Upper lobe of right lung (tissue), 1 donor: ENCODE data around the gene TMX1. TPM values are rescaled to one million over a fixed set of nuclear protein-coding genes. Genes with fewer than 3 reads are reported as not detected.

ENCODE experiments used
- ATAC-seq: fragments of 200-7000 bp; cut with Tn5 transposase; one replicate; pipeline ENCODE4 v1.9.1; 2020; ENCODE audit warnings: mild to moderate bottlenecking, moderate library complexity
- DNase-seq: peaks from one replicate; pipeline ENCODE4 v3.0.0-alpha.2; 2020
- H3K27ac ChIP-seq: fragments of 200-600 bp; one replicate; pipeline ENCODE4 v1.8.0; 2022
- H3K27me3 ChIP-seq: fragments of 200-600 bp; one replicate; pipeline ENCODE4 v1.8.0; 2022; ENCODE audit warnings: mild to moderate bottlenecking
- H3K36me3 ChIP-seq: fragments of 200-600 bp; one replicate; pipeline ENCODE4 v1.8.0; 2022
- H3K4me1 ChIP-seq: fragments of 200-600 bp; one replicate; pipeline ENCODE4 v1.8.0; 2022
- H3K4me3 ChIP-seq: fragments of 200-600 bp; one replicate; pipeline ENCODE4 v1.8.0; 2022; ENCODE audit warnings: mild to moderate bottlenecking
- H3K9me3 ChIP-seq: fragments of 200-600 bp; one replicate; pipeline ENCODE4 v1.8.0; 2022
- intact Hi-C: fragments of 100-400 bp; cut with DNase I; formaldehyde crosslinking; loops from one replicate; pipeline ENCODE4 v1.11.0; 2022
- total RNA-seq: library from RNA; stranded (reverse); fragmentation: NEBNext Ultra II Directional; extraction: Animal tissue kit (Norgen Biotek cat#: 25700); gene quantifications from one replicate; pipeline ENCODE4 v1.2.1, GENCODE V29; 2021
- TF ChIP-seq, protein P1 (sequence below): fragments of 200-600 bp; IDR thresholded peaks from one replicate; pipeline ENCODE4 v1.8.0; 2022; ENCODE audit warnings: antibody characterized with exemption
- donor health status: DM: no; HTN: yes; CAD: no; lungs with severe emphysema.

TMX1 gene
- total RNA-seq, 1 donor from 2014 or later, result 31.8 TPM

GRCh38 chr14:51304438-51304837 lies 64.4 kb downstream of the TMX1 start:
- Histone ChIP-seq H3K27ac (no peak overlapping the region), H3K4me3 (no peak overlapping the region), H3K27me3 (no peaks in the 10 kb centered on the region), H3K9me3 (no peaks in the 10 kb centered on the region), H3K36me3 (no peaks in the 10 kb centered on the region), H3K4me1 (peaks cover 3% of the 10 kb centered on the region)
- TF ChIP-seq, protein P1, sequence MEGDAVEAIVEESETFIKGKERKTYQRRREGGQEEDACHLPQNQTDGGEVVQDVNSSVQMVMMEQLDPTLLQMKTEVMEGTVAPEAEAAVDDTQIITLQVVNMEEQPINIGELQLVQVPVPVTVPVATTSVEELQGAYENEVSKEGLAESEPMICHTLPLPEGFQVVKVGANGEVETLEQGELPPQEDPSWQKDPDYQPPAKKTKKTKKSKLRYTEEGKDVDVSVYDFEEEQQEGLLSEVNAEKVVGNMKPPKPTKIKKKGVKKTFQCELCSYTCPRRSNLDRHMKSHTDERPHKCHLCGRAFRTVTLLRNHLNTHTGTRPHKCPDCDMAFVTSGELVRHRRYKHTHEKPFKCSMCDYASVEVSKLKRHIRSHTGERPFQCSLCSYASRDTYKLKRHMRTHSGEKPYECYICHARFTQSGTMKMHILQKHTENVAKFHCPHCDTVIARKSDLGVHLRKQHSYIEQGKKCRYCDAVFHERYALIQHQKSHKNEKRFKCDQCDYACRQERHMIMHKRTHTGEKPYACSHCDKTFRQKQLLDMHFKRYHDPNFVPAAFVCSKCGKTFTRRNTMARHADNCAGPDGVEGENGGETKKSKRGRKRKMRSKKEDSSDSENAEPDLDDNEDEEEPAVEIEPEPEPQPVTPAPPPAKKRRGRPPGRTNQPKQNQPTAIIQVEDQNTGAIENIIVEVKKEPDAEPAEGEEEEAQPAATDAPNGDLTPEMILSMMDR, result no peak
- ATAC-seq (no peak), DNase-seq (no peak)
- intact Hi-C loops, result no loop called here

DNA sequence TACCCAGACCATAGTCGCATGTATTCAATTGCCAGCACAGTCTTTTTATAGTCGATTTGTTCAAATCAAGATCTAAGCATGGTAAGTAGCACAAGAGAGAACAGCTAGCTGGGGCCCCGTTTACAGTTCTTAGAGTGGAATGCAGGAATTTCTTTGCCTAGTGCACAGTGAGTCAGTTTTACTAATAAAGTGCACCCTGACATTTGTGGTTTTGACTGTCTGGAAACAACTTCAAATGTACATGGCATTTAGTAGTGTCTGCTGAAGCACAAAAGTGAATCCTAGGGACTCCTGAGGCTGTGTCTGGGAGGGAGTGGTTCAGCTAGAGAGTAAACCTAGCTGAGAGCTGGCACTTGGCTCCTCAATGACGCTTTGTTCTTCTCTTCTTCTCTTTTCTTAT lies 64.9 kb downstream of the TMX1 start:
- TF ChIP-seq, protein P1, result no peak
- Histone ChIP-seq H3K9me3 (no peaks in the 10 kb centered on the region), H3K27me3 (no peaks in the 10 kb centered on the region), H3K4me3 (no peak overlapping the region), H3K27ac (no peak overlapping the region), H3K4me1 (peaks cover 3% of the 10 kb centered on the region), H3K36me3 (no peaks in the 10 kb centered on the region)
- intact Hi-C loops, result no loop called here
- no peak for ATAC-seq
- no peak for DNase-seq

DNA sequence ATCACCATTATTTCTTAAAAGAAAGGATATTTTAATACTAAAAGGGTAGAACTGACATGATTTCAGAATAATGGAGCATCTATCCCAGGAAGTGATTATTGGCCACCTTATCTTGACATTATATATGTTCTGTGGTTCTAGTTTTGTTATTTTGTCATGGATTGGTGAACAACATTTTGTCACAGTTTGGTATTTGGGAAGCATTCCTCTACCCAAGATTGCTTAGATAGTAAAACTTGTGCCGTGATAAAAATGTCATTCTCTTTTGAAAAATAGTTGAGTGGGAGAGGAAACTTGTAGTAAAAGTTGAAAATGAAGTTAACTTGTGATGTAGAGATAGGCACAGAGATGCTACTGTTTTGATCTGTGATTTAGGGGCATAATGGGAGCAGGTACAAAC lies 65.7 kb downstream of the TMX1 start:
- no peak overlapping the region for H3K27ac ChIP-seq
- no peak for ATAC-seq
- intact Hi-C loops, result no loop called here

More for the DNA sequence above, 65.7 kb downstream of the TMX1 start:
- Histone ChIP-seq H3K27me3 (no peaks in the 10 kb centered on the region), H3K36me3 (no peaks in the 10 kb centered on the region), H3K9me3 (no peaks in the 10 kb centered on the region), H3K4me3 (no peak overlapping the region), H3K4me1 (peaks cover 8% of the 10 kb centered on the region)
- TF ChIP-seq, protein P1, result no peak
- no peak for DNase-seq

Other genes with a start within 250 kb of the TMX1 start
- gene TRIM9, start 145.1 kb upstream of the TMX1 start, total RNA-seq, result 0.32 TPM